ENCODE data around the gene TFF2.
A peak's percentile ranks its signal among the peaks of the same experiment; 100 is the strongest.

Gene TFF2

GRCh38 chr21:42350927-42351426 lies at the start of gene TFF2:
Gene TFF2 (minus strand): TSS chr21:42350994. CDS start chr21:42350957, 37 bp downstream.
- DNase-seq = no peak

GRCh38 chr21:42400525-42400924 lies 49.7 kb upstream of the TFF2 start:
- DNase-seq = no peak

GRCh38 chr21:42398436-42399028 lies 47.7 kb upstream of the TFF2 start:
- no peak for DNase-seq

GRCh38 chr21:42397746-42398394 lies 47.1 kb upstream of the TFF2 start:
- DNase-seq = no peak

GRCh38 chr21:42396799-42397745 lies 46.3 kb upstream of the TFF2 start:
- DNase-seq = no peak

- peak; percentile 5 for DNase-seq
Measured at GRCh38 chr21:42395905-42396651, 45.3 kb upstream of the TFF2 start, which contains the start of gene TMPRSS3. Gene TMPRSS3 (minus strand): TSS chr21:42396052. CDS start chr21:42395417, 635 bp downstream.

- no peak for DNase-seq
Measured at GRCh38 chr21:42395302-42395701, 44.5 kb upstream of the TFF2 start.

- no peak for DNase-seq
Measured at GRCh38 chr21:42393443-42393950, 42.7 kb upstream of the TFF2 start.

GRCh38 chr21:42392731-42393442 lies 42.1 kb upstream of the TFF2 start:
- DNase-seq = no peak

- DNase-seq = no peak
Measured at GRCh38 chr21:42391297-42391696, 40.5 kb upstream of the TFF2 start.

GRCh38 chr21:42390696-42391095 lies 39.9 kb upstream of the TFF2 start:
- no peak for DNase-seq

- DNase-seq = no peak
Measured at GRCh38 chr21:42390193-42390592, 39.4 kb upstream of the TFF2 start.

GRCh38 chr21:42389449-42389835 lies 38.6 kb upstream of the TFF2 start:
- DNase-seq = peak; percentile 45

- DNase-seq = no peak
Measured at GRCh38 chr21:42388740-42389448, 38.1 kb upstream of the TFF2 start.

GRCh38 chr21:42387843-42388340 lies 37.1 kb upstream of the TFF2 start:
- no peak for DNase-seq

GRCh38 chr21:42387164-42387563 lies 36.4 kb upstream of the TFF2 start:
- DNase-seq = no peak

- no peak for DNase-seq
Measured at GRCh38 chr21:42386034-42386591, 35.3 kb upstream of the TFF2 start.

GRCh38 chr21:42385619-42386018 lies 34.8 kb upstream of the TFF2 start:
- DNase-seq = no peak

GRCh38 chr21:42384989-42385388 lies 34.2 kb upstream of the TFF2 start:
- DNase-seq = no peak

- no peak for DNase-seq
Measured at GRCh38 chr21:42384156-42384945, 33.6 kb upstream of the TFF2 start.

All from NCI-H774 (cell line).